Measurements from ENCODE around the gene NEU2. TPM values are rescaled to one million over a fixed set of nuclear protein-coding genes. Genes with fewer than 3 reads are reported as not detected.
A peak's percentile ranks its signal among the peaks of the same experiment; 100 is the strongest.

The NEU2 gene
- total and polyA plus RNA-seq, 2 of the 13 experiments (the other 11 are each of a cell fraction or from before 2014, with no cell fraction given), result not detected

- TF ChIP-seq THAP8 (CRISPR knock-in tag; IDR thresholded peaks at IDR 0.05; ENCODE audit: borderline replicate concordance) (no peak), MIER2 (CRISPR knock-in tag; IDR thresholded peaks at IDR 0.05) (no peak), ZNF337 (CRISPR knock-in tag; IDR thresholded peaks at IDR 0.05; ENCODE audit: borderline replicate concordance, low read depth) (0 out of 2 replicates have a peak, but pooled peaks have one; percentile 20), ERF (CRISPR knock-in tag; IDR thresholded peaks at IDR 0.05) (no peak), XBP1 (CRISPR knock-in tag; IDR thresholded peaks at IDR 0.05) (no peak), GMEB1 (CRISPR knock-in tag; IDR thresholded peaks at IDR 0.05; ENCODE audit: borderline replicate concordance) (peak; percentile 1; the same call in 1 of the 2 replicates), HOXD1 (CRISPR knock-in tag; IDR thresholded peaks at IDR 0.05) (no peak), ZZZ3 (CRISPR knock-in tag; IDR thresholded peaks at IDR 0.05; ENCODE audit: borderline replicate concordance) (no peak), ZNF710 (CRISPR knock-in tag; IDR thresholded peaks at IDR 0.05; ENCODE audit: borderline replicate concordance) (no peak), HNRNPUL1 (IDR thresholded peaks at IDR 0.05; ENCODE audit: low read depth, low read length) (no peak), ZNF383 (CRISPR knock-in tag; IDR thresholded peaks at IDR 0.05; ENCODE audit: borderline replicate concordance) (no peak), ZXDC (CRISPR knock-in tag; IDR thresholded peaks at IDR 0.05) (0 out of 2 replicates have a peak, but pooled peaks have one; percentile 76), STAT5B (CRISPR knock-in tag; IDR thresholded peaks at IDR 0.05) (no peak), HNRNPH1 (optimal IDR thresholded peaks at IDR 0.05; ENCODE audit: low read depth, low read length) (no peak), ZNF530 (CRISPR knock-in tag; IDR thresholded peaks at IDR 0.05; ENCODE audit: low read depth) (no peak), ZNF33B (CRISPR knock-in tag; IDR thresholded peaks at IDR 0.05) (no peak)
- TF ChIP-seq, protein P1, sequence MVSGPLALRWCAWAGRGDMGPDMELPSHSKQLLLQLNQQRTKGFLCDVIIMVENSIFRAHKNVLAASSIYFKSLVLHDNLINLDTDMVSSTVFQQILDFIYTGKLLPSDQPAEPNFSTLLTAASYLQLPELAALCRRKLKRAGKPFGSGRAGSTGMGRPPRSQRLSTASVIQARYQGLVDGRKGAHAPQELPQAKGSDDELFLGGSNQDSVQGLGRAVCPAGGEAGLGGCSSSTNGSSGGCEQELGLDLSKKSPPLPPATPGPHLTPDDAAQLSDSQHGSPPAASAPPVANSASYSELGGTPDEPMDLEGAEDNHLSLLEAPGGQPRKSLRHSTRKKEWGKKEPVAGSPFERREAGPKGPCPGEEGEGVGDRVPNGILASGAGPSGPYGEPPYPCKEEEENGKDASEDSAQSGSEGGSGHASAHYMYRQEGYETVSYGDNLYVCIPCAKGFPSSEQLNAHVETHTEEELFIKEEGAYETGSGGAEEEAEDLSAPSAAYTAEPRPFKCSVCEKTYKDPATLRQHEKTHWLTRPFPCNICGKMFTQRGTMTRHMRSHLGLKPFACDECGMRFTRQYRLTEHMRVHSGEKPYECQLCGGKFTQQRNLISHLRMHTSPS (CRISPR knock-in tag; IDR thresholded peaks at IDR 0.05; ENCODE audit: low read depth), result no peak
- TF ChIP-seq, protein P2, sequence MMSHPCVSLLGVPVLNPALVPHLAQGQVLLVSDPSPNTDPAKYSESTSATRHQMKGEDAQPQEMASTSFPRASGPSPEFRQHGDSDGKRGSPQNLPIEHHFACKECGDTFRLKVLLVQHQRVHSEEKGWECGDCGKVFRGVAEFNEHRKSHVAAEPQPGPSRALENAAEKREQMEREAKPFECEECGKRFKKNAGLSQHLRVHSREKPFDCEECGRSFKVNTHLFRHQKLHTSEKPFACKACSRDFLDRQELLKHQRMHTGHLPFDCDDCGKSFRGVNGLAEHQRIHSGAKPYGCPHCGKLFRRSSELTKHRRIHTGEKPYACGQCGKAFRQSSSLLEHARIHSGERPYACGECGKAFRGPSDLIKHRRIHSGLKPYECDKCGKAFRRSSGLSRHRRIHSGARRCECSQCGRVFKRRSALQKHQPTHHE (CRISPR knock-in tag; IDR thresholded peaks at IDR 0.05; ENCODE audit: borderline replicate concordance), result no peak
These were observed 26.5 kb downstream of the NEU2 start (continued) for GRCh38 chr2:233058717-233059546.

Measured in HepG2 (cell line).